ENCODE results near the gene SIPA1L3.

The SIPA1L3 gene

DNA sequence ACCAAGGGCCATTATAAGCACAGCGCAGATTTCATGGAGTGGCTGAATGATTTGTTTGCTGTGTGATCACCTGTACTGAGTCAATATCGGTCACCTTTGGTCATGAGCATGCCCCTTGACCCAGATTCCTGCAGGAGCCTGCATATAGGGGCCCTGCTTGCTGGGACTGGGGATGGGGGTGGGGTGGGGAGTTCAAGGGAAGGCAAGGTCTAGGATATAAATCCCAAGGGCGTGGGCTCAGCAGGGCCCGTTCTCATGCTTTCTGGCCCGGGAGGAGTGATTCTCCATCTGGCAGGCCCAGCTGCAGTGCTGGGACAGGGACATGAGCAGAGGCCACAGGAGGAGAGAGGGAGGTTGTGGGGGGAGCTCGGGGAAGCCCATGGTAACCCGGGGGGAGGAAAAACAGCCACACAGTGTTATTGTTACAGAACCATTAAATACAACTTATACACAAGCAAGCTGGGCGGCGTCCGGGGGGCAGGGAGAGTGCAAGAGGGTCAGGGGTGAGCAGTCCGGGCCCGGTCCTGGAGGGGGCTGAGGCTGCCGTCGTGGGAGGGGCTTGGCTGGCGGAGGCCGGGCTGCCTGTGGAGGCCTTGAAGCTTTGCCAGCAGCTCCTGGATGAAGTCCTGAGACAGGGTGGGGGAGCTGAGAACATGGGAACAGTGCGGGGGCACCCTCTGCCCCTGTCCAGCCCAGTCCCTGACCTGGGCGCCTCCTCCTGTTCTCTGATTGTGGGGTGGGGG, 344.0 kb downstream of the SIPA1L3 start:
- TF ChIP-seq TCF4 (CRISPR knock-in tag; IDR thresholded peaks at IDR 0.05; ENCODE audit: borderline replicate concordance): no peak
- TF ChIP-seq TOX (CRISPR knock-in tag; IDR thresholded peaks at IDR 0.05; ENCODE audit: borderline replicate concordance): no peak
- TF ChIP-seq ZFP30 (CRISPR knock-in tag; IDR thresholded peaks at IDR 0.05): no peak
- no peak for TF ChIP-seq GLIS3 (CRISPR knock-in tag; IDR thresholded peaks at IDR 0.05)
- TF ChIP-seq SNAI2 (CRISPR knock-in tag; IDR thresholded peaks at IDR 0.05): no peak
- no peak for TF ChIP-seq POU6F1 (CRISPR knock-in tag; IDR thresholded peaks at IDR 0.05; ENCODE audit: borderline replicate concordance, low read depth)
- no peak for ATAC-seq

DNA sequence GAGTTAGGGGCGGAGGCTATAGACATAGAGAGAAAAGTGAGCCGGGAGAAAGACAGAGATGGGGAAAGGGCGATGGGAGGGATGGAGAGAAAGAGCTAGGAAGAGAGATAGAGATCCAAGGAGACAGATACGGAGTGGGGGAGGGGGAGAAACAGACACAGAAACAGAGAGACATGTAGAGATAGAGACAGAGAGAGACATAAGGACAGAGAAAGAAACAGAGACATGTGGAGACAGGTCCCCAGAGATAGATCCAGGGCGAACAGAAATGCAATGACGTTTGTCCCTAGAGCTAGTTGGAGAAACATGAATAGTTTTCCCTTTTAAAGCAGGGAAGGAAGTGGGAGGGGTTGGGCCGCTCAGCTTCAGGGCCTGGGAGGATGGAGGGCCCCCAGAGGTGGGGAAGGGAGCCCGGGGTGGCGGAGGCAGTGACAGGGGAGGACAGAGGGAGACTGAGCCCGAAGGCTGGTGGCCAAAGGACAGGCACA, 344.6 kb downstream of the SIPA1L3 start:
- no peak for ATAC-seq
- TF ChIP-seq ZFP3 (CRISPR knock-in tag; IDR thresholded peaks at IDR 0.05) (no peak), ZNF8 (CRISPR knock-in tag; IDR thresholded peaks at IDR 0.05) (no peak), ZNF70 (CRISPR knock-in tag; IDR thresholded peaks at IDR 0.05) (no peak), TOX (CRISPR knock-in tag; IDR thresholded peaks at IDR 0.05; ENCODE audit: borderline replicate concordance) (no peak), ESRRG (CRISPR knock-in tag; IDR thresholded peaks at IDR 0.05) (no peak), ZC3H10 (CRISPR knock-in tag; IDR thresholded peaks at IDR 0.05) (no peak), SNAI2 (CRISPR knock-in tag; IDR thresholded peaks at IDR 0.05) (no peak), RARB (CRISPR knock-in tag; IDR thresholded peaks at IDR 0.05) (no peak), CSDC2 (CRISPR knock-in tag; IDR thresholded peaks at IDR 0.05) (no peak), ARNTL (CRISPR knock-in tag; IDR thresholded peaks at IDR 0.05; ENCODE audit: borderline replicate concordance, low read depth) (no peak)
- TF ChIP-seq, protein P1, sequence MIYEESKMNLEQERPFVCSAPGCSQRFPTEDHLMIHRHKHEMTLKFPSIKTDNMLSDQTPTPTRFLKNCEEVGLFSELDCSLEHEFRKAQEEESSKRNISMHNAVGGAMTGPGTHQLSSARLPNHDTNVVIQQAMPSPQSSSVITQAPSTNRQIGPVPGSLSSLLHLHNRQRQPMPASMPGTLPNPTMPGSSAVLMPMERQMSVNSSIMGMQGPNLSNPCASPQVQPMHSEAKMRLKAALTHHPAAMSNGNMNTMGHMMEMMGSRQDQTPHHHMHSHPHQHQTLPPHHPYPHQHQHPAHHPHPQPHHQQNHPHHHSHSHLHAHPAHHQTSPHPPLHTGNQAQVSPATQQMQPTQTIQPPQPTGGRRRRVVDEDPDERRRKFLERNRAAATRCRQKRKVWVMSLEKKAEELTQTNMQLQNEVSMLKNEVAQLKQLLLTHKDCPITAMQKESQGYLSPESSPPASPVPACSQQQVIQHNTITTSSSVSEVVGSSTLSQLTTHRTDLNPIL (CRISPR knock-in tag; IDR thresholded peaks at IDR 0.05; ENCODE audit: low read depth): no peak

GRCh38 chr19:38252385-38252784, 345.4 kb downstream of the SIPA1L3 start:
- ATAC-seq: no peak

More at GRCh38 chr19:38252385-38252784, 345.4 kb downstream of the SIPA1L3 start:
- TF ChIP-seq BACH2 (CRISPR knock-in tag; IDR thresholded peaks at IDR 0.05; ENCODE audit: borderline replicate concordance) (no peak), PPARA (CRISPR knock-in tag; IDR thresholded peaks at IDR 0.05; ENCODE audit: borderline replicate concordance) (no peak), ZC3H10 (CRISPR knock-in tag; IDR thresholded peaks at IDR 0.05) (no peak), ISL1 (CRISPR knock-in tag; IDR thresholded peaks at IDR 0.05) (no peak), SNAI2 (CRISPR knock-in tag; IDR thresholded peaks at IDR 0.05) (no peak), TSHZ2 (CRISPR knock-in tag; IDR thresholded peaks at IDR 0.05) (no peak), CSRNP3 (CRISPR knock-in tag; IDR thresholded peaks at IDR 0.05) (no peak), ZNF8 (CRISPR knock-in tag; IDR thresholded peaks at IDR 0.05) (no peak), ARNTL (CRISPR knock-in tag; IDR thresholded peaks at IDR 0.05; ENCODE audit: borderline replicate concordance, low read depth) (no peak), ZNF565 (CRISPR knock-in tag; conservative IDR thresholded peaks at IDR 0.05; ENCODE audit: low read depth) (no peak), RARB (CRISPR knock-in tag; IDR thresholded peaks at IDR 0.05) (no peak), GLIS3 (CRISPR knock-in tag; IDR thresholded peaks at IDR 0.05) (no peak), ZNF70 (CRISPR knock-in tag; IDR thresholded peaks at IDR 0.05) (no peak), OSR1 (CRISPR knock-in tag; IDR thresholded peaks at IDR 0.05) (no peak), ZFP30 (CRISPR knock-in tag; IDR thresholded peaks at IDR 0.05) (no peak), POU6F1 (CRISPR knock-in tag; IDR thresholded peaks at IDR 0.05; ENCODE audit: borderline replicate concordance, low read depth) (no peak)
- TF ChIP-seq, protein P2, sequence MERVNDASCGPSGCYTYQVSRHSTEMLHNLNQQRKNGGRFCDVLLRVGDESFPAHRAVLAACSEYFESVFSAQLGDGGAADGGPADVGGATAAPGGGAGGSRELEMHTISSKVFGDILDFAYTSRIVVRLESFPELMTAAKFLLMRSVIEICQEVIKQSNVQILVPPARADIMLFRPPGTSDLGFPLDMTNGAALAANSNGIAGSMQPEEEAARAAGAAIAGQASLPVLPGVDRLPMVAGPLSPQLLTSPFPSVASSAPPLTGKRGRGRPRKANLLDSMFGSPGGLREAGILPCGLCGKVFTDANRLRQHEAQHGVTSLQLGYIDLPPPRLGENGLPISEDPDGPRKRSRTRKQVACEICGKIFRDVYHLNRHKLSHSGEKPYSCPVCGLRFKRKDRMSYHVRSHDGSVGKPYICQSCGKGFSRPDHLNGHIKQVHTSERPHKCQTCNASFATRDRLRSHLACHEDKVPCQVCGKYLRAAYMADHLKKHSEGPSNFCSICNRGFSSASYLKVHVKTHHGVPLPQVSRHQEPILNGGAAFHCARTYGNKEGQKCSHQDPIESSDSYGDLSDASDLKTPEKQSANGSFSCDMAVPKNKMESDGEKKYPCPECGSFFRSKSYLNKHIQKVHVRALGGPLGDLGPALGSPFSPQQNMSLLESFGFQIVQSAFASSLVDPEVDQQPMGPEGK (CRISPR knock-in tag; IDR thresholded peaks at IDR 0.05; ENCODE audit: borderline replicate concordance): no peak
- TF ChIP-seq, protein P1 (CRISPR knock-in tag; IDR thresholded peaks at IDR 0.05; ENCODE audit: low read depth): no peak
